PC-3 (cell line): ENCODE measurements around the gene TSPAN13.

Experiments
- CTCF ChIP-seq: fragments of 300-600 bp; sonication (generic); conservative IDR thresholded peaks from 2 replicates; pipeline ENCODE4 v1.5.1; 2017; ENCODE audit warnings: antibody characterized with exemption, low read depth, mild to moderate bottlenecking, low read length
- EZH2 ChIP-seq: fragments of 300-600 bp; sonication (generic); IDR thresholded peaks from one replicate; pipeline ENCODE4 v1.6.1; 2017; ENCODE audit warnings: antibody characterized with exemption, mild to moderate bottlenecking, low read length; ENCODE audit not compliant: unreplicated experiment
- EZH2phosphoT487 ChIP-seq: fragments of 300-600 bp; sonication (generic); IDR thresholded peaks from 2 replicates; pipeline ENCODE4 v1.6.1; 2018; ENCODE audit warnings: mild to moderate bottlenecking, antibody characterized with exemption, low read length, borderline replicate concordance

- no peak for TF ChIP-seq CTCF
- TF ChIP-seq EZH2 = no peak
- TF ChIP-seq EZH2phosphoT487 = no peak
Measured at GRCh38 chr7:16811551-16811950, 58.0 kb downstream of the TSPAN13 start.
